Measurements from ENCODE around the gene IFT80.
A peak's percentile ranks its signal among the peaks of the same experiment; 100 is the strongest.
"Not testable (repeated sequence)": the region's sequence is repeated elsewhere in the genome, so short reads cannot be mapped to it uniquely, and the experiment has no call there.

The IFT80 gene

GRCh38 chr3:160279657-160280056 lies 119.4 kb downstream of the IFT80 start:
- H3K4me3 Mint-ChIP-seq = no peak overlapping the region
- H3K36me3 Mint-ChIP-seq = peaks cover 30% of the 10 kb centered on the region
- no peak overlapping the region for H3K27ac Mint-ChIP-seq
- H3K4me1 Mint-ChIP-seq = no peaks in the 10 kb centered on the region
- no peaks in the 10 kb centered on the region for H3K27me3 Mint-ChIP-seq
- H3K9me3 Mint-ChIP-seq = no peaks in the 10 kb centered on the region
- no peak for ATAC-seq

- Mint-ChIP-seq H3K4me1 (no peaks in the 10 kb centered on the region), H3K9me3 (no peaks in the 10 kb centered on the region), H3K36me3 (peaks cover 39% of the 10 kb centered on the region), H3K27me3 (no peaks in the 10 kb centered on the region), H3K27ac (no peak overlapping the region), H3K4me3 (no peak overlapping the region)
- ATAC-seq = no peak
Measured at GRCh38 chr3:160278210-160278609, 120.8 kb downstream of the IFT80 start.

GRCh38 chr3:160265088-160265487 lies 133.9 kb downstream of the IFT80 start:
- Mint-ChIP-seq H3K27ac (no peak overlapping the region), H3K9me3 (no peaks in the 10 kb centered on the region), H3K36me3 (peaks cover 33% of the 10 kb centered on the region), H3K4me3 (no peak overlapping the region), H3K4me1 (no peaks in the 10 kb centered on the region), H3K27me3 (no peaks in the 10 kb centered on the region)
- ATAC-seq = no peak

GRCh38 chr3:160260587-160261270 lies 138.3 kb downstream of the IFT80 start:
- Mint-ChIP-seq H3K27ac (no peak overlapping the region), H3K9me3 (no peaks in the 10 kb centered on the region), H3K4me3 (no peak overlapping the region), H3K27me3 (no peaks in the 10 kb centered on the region), H3K36me3 (peaks cover 28% of the 10 kb centered on the region), H3K4me1 (no peaks in the 10 kb centered on the region)
- no peak for ATAC-seq

GRCh38 chr3:160259589-160259988 lies 139.4 kb downstream of the IFT80 start:
- Mint-ChIP-seq H3K4me1 (no peaks in the 10 kb centered on the region), H3K36me3 (peaks cover 23% of the 10 kb centered on the region), H3K27me3 (no peaks in the 10 kb centered on the region), H3K9me3 (no peaks in the 10 kb centered on the region), H3K4me3 (no peak overlapping the region), H3K27ac (no peak overlapping the region)
- ATAC-seq = no peak

- H3K27me3 Mint-ChIP-seq = no peaks in the 10 kb centered on the region
- no peak overlapping the region for H3K27ac Mint-ChIP-seq
- no peaks in the 10 kb centered on the region for H3K9me3 Mint-ChIP-seq
- H3K4me3 Mint-ChIP-seq = no peak overlapping the region
- no peaks in the 10 kb centered on the region for H3K4me1 Mint-ChIP-seq
- ATAC-seq = no peak
- H3K36me3 Mint-ChIP-seq = peaks cover 16% of the 10 kb centered on the region
Measured at GRCh38 chr3:160257606-160258005, 141.4 kb downstream of the IFT80 start.

GRCh38 chr3:160253298-160253697 lies 145.7 kb downstream of the IFT80 start:
- H3K9me3 Mint-ChIP-seq = no peaks in the 10 kb centered on the region
- peaks cover under 1% of the 10 kb centered on the region for H3K36me3 Mint-ChIP-seq
- H3K4me3 Mint-ChIP-seq = no peak overlapping the region
- H3K4me1 Mint-ChIP-seq = no peaks in the 10 kb centered on the region
- ATAC-seq = no peak
- H3K27ac Mint-ChIP-seq = no peak overlapping the region
- H3K27me3 Mint-ChIP-seq = no peaks in the 10 kb centered on the region

- Mint-ChIP-seq H3K27ac (no peak overlapping the region), H3K9me3 (peaks cover 13% of the 10 kb centered on the region), H3K4me1 (no peaks in the 10 kb centered on the region), H3K27me3 (no peaks in the 10 kb centered on the region), H3K36me3 (no peaks in the 10 kb centered on the region), H3K4me3 (no peak overlapping the region)
- ATAC-seq = no peak
Measured at GRCh38 chr3:160247766-160248165, 151.3 kb downstream of the IFT80 start.

GRCh38 chr3:160245261-160245800 lies 153.7 kb downstream of the IFT80 start:
- Mint-ChIP-seq H3K36me3 (no peaks in the 10 kb centered on the region), H3K27ac (no peak overlapping the region), H3K4me1 (no peaks in the 10 kb centered on the region), H3K9me3 (peaks cover 13% of the 10 kb centered on the region), H3K4me3 (no peak overlapping the region), H3K27me3 (no peaks in the 10 kb centered on the region)
- no peak for ATAC-seq

GRCh38 chr3:160240719-160241118 lies 158.3 kb downstream of the IFT80 start:
- not testable (repeated sequence) for H3K4me1 Mint-ChIP-seq, H3K27ac Mint-ChIP-seq, H3K4me3 Mint-ChIP-seq, ATAC-seq, H3K36me3 Mint-ChIP-seq
- Mint-ChIP-seq H3K27me3 (peaks cover 14% of the 10 kb centered on the region), H3K9me3 (peaks cover 13% of the 10 kb centered on the region)

- no peaks in the 10 kb centered on the region for H3K4me1 Mint-ChIP-seq
- H3K27me3 Mint-ChIP-seq = peaks cover 22% of the 10 kb centered on the region
- no peak overlapping the region for H3K4me3 Mint-ChIP-seq
- no peaks in the 10 kb centered on the region for H3K9me3 Mint-ChIP-seq
- no peaks in the 10 kb centered on the region for H3K36me3 Mint-ChIP-seq
- H3K27ac Mint-ChIP-seq = no peak overlapping the region
- no peak for ATAC-seq
Measured at GRCh38 chr3:160232014-160232413, 167.0 kb downstream of the IFT80 start.

GRCh38 chr3:160227419-160227818 lies 171.6 kb downstream of the IFT80 start:
- Mint-ChIP-seq H3K27ac (no peak overlapping the region), H3K27me3 (peaks cover 51% of the 10 kb centered on the region), H3K4me3 (no peak overlapping the region), H3K9me3 (no peaks in the 10 kb centered on the region), H3K4me1 (peaks cover 15% of the 10 kb centered on the region), H3K36me3 (no peaks in the 10 kb centered on the region)
- ATAC-seq = no peak

GRCh38 chr3:160226026-160226907 lies 172.8 kb downstream of the IFT80 start:
- peaks cover 51% of the 10 kb centered on the region for H3K27me3 Mint-ChIP-seq
- ATAC-seq = peak; percentile 22
- no peaks in the 10 kb centered on the region for H3K36me3 Mint-ChIP-seq
- H3K4me3 Mint-ChIP-seq = peak overlapping the region; percentile 82
- H3K9me3 Mint-ChIP-seq = no peaks in the 10 kb centered on the region
- no peak overlapping the region for H3K27ac Mint-ChIP-seq
- H3K4me1 Mint-ChIP-seq = peaks cover 15% of the 10 kb centered on the region

GRCh38 chr3:160225176-160226025 lies 173.6 kb downstream of the IFT80 start, which contains the start of gene C3orf80:
C3orf80 (plus strand) TSS chr3:160225422; CDS start chr3:160225636, 214 bp downstream.
- Mint-ChIP-seq H3K27me3 (peaks cover 52% of the 10 kb centered on the region), H3K27ac (no peak within 1 kb of the TSS), H3K9me3 (no peaks in the 10 kb centered on the region), H3K4me1 (peaks cover 15% of the 10 kb centered on the region), H3K4me3 (peak within 1 kb of the TSS; percentile 82), H3K36me3 (no peaks in the 10 kb centered on the region)
- ATAC-seq = peak; percentile 76

GRCh38 chr3:160224811-160225175 lies 174.2 kb downstream of the IFT80 start:
- H3K4me1 Mint-ChIP-seq = peaks cover 15% of the 10 kb centered on the region
- no peaks in the 10 kb centered on the region for H3K9me3 Mint-ChIP-seq
- no peaks in the 10 kb centered on the region for H3K36me3 Mint-ChIP-seq
- peak overlapping the region; percentile 73 for H3K4me3 Mint-ChIP-seq
- peaks cover 52% of the 10 kb centered on the region for H3K27me3 Mint-ChIP-seq
- ATAC-seq = no peak
- H3K27ac Mint-ChIP-seq = no peak overlapping the region
